ENCODE measurements around the gene CPNE5.

- TF ChIP-seq POLR2A (IDR thresholded peaks at IDR 0.05), result no peak
- TF ChIP-seq, protein P1, sequence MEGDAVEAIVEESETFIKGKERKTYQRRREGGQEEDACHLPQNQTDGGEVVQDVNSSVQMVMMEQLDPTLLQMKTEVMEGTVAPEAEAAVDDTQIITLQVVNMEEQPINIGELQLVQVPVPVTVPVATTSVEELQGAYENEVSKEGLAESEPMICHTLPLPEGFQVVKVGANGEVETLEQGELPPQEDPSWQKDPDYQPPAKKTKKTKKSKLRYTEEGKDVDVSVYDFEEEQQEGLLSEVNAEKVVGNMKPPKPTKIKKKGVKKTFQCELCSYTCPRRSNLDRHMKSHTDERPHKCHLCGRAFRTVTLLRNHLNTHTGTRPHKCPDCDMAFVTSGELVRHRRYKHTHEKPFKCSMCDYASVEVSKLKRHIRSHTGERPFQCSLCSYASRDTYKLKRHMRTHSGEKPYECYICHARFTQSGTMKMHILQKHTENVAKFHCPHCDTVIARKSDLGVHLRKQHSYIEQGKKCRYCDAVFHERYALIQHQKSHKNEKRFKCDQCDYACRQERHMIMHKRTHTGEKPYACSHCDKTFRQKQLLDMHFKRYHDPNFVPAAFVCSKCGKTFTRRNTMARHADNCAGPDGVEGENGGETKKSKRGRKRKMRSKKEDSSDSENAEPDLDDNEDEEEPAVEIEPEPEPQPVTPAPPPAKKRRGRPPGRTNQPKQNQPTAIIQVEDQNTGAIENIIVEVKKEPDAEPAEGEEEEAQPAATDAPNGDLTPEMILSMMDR (IDR thresholded peaks at IDR 0.05 in 8 of 11, conservative IDR thresholded peaks at IDR 0.05 in 3 of 11), result no peak
- TF ChIP-seq POLR2AphosphoS5 (IDR thresholded peaks at IDR 0.05), result no peak
Measured at GRCh38 chr6:36751091-36751490, 88.2 kb downstream of the CPNE5 start.

Measured in spleen (tissue), 7 donors.